Right atrium auricular region (tissue), 2 donors: ENCODE measurements around the gene GPRC5B. TPM values are rescaled to one million over a fixed set of nuclear protein-coding genes. Genes with fewer than 3 reads are reported as not detected.

ENCODE experiments used
- DNase-seq: peaks from one replicate; pipeline ENCODE4 v3.0.0-alpha.2; 2019; ENCODE audit warnings: low spot score
- H3K27ac ChIP-seq, 2 donors: fragments of 200-600 bp; sonication (generic); 1 replicate in 1 of 2; 2 replicates in 1 of 2; pipeline ENCODE4 v1.5.1; 2016 to 2019
- H3K27me3 ChIP-seq, 2 donors: fragments of 200-600 bp; sonication (generic); one replicate each; pipeline versions ENCODE4 v1.5.1 to v1.6.0; 2017 to 2019
- H3K36me3 ChIP-seq: fragments of 200-600 bp; sonication (generic); one replicate; pipeline ENCODE4 v1.5.1; 2016
- H3K4me1 ChIP-seq, 2 donors: fragments of 200-600 bp; sonication (generic); one replicate each; pipeline versions ENCODE4 v1.5.1 to v1.6.0; 2017 to 2019
- H3K4me3 ChIP-seq, 2 donors: fragments of 200-600 bp; sonication (generic); 1 replicate in 1 of 2; 2 replicates in 1 of 2; pipeline ENCODE4 v1.5.1; 2017 to 2019; ENCODE audit warnings: mild to moderate bottlenecking in 1 of 2, moderate library complexity in 1 of 2
- H3K9me3 ChIP-seq, 2 donors: fragments of 200-600 bp; sonication (generic); one replicate each; pipeline ENCODE4 v1.5.1; 2019
- total RNA-seq, 2 donors: library from RNA; depleted of rRNA; stranded (reverse); fragments of >200 nt; gene quantifications; one replicate each; pipeline ENCODE4 v1.1.0, GENCODE V29; 2016
- TF ChIP-seq, protein P1 (sequence below), 2 donors: fragments of 200-600 bp; sonication (generic); IDR thresholded peaks; one replicate each; pipeline ENCODE4 v1.5.1; 2019; ENCODE audit warnings: antibody characterized with exemption in 2 of 2

GPRC5B gene
- total RNA-seq, 2 donors from 2014 or later: 39.4 to 40.0 TPM

DNA sequence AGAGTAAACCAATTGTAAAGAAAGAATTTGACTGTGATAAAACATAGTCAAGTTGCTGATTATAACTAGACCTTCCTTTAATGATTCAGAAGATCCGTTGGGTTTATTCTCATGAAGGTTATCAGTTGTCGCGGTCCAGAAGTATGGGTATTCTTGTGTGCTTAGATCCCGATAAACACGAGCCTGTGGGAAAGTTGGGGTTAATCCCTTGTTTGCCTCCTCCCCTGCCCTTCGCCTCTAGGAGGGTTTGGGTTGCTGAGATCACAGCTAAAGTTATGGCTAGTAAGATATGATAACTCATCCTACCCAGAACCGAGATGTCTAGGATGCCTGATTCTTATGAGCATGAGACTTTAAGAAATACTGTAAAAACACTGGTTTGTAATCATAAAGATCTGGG, 66.8 kb downstream of the GPRC5B start:
- no peak overlapping the region for H3K4me3 ChIP-seq
- TF ChIP-seq, protein P1, sequence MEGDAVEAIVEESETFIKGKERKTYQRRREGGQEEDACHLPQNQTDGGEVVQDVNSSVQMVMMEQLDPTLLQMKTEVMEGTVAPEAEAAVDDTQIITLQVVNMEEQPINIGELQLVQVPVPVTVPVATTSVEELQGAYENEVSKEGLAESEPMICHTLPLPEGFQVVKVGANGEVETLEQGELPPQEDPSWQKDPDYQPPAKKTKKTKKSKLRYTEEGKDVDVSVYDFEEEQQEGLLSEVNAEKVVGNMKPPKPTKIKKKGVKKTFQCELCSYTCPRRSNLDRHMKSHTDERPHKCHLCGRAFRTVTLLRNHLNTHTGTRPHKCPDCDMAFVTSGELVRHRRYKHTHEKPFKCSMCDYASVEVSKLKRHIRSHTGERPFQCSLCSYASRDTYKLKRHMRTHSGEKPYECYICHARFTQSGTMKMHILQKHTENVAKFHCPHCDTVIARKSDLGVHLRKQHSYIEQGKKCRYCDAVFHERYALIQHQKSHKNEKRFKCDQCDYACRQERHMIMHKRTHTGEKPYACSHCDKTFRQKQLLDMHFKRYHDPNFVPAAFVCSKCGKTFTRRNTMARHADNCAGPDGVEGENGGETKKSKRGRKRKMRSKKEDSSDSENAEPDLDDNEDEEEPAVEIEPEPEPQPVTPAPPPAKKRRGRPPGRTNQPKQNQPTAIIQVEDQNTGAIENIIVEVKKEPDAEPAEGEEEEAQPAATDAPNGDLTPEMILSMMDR (IDR thresholded peaks at IDR 0.05): no peak
- no peak for DNase-seq

GRCh38 chr16:19817122-19817521, 67.5 kb downstream of the GPRC5B start:
- TF ChIP-seq, protein P1 (IDR thresholded peaks at IDR 0.05): no peak
- no peaks in the 10 kb centered on the region for H3K36me3 ChIP-seq
- DNase-seq: no peak
- no peak overlapping the region for H3K4me3 ChIP-seq
- peaks cover 0 to 4% of the 10 kb centered on the region in 2 donors for H3K9me3 ChIP-seq
- H3K27me3 ChIP-seq: no peaks in the 10 kb centered on the region
- H3K4me1 ChIP-seq: no peaks in the 10 kb centered on the region
- no peak overlapping the region for H3K27ac ChIP-seq

More for the DNA sequence above, 66.8 kb downstream of the GPRC5B start:
- Histone ChIP-seq H3K4me1 (no peaks in the 10 kb centered on the region), H3K9me3 (peaks cover 0 to 4% of the 10 kb centered on the region in 2 donors), H3K27ac (no peak overlapping the region), H3K36me3 (no peaks in the 10 kb centered on the region), H3K27me3 (no peaks in the 10 kb centered on the region)

DNA sequence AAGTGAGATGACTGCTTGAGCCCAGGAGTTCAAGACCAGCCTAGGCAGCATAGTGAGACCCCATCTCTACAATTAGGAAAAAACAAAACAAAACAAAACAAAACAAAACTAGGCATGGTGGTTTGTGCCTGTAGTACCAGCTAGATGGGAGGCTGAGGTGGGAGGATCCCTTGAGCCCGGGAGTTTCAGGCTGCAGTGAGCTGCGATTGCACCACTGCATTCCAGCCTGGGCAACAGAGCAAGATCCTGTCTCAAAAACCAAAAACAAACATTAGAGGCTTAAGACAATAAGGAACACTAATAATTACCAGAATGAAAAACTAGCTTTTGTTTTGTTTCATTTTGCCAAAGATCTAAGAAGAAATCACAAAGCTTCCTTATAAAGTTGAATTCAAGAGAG, 69.2 kb downstream of the GPRC5B start:
- Histone ChIP-seq H3K4me1 (peaks cover 0 to 8% of the 10 kb centered on the region in 2 donors), H3K4me3 (no peak overlapping the region), H3K27ac (no peak overlapping the region), H3K36me3 (no peaks in the 10 kb centered on the region), H3K9me3 (peaks cover 0 to 4% of the 10 kb centered on the region in 2 donors), H3K27me3 (no peaks in the 10 kb centered on the region)
- no peak for DNase-seq
- TF ChIP-seq, protein P1 (IDR thresholded peaks at IDR 0.05): no peak

GRCh38 chr16:19812986-19813385, 71.7 kb downstream of the GPRC5B start:
- no peaks in the 10 kb centered on the region for H3K27me3 ChIP-seq
- H3K4me1 ChIP-seq: peaks cover 0 to 17% of the 10 kb centered on the region in 2 donors
- H3K27ac ChIP-seq: no peak overlapping the region
- TF ChIP-seq, protein P1 (IDR thresholded peaks at IDR 0.05): no peak
- H3K9me3 ChIP-seq: peaks cover 0 to 4% of the 10 kb centered on the region in 2 donors
- H3K36me3 ChIP-seq: no peaks in the 10 kb centered on the region
- no peak overlapping the region for H3K4me3 ChIP-seq
- DNase-seq: no peak

DNA sequence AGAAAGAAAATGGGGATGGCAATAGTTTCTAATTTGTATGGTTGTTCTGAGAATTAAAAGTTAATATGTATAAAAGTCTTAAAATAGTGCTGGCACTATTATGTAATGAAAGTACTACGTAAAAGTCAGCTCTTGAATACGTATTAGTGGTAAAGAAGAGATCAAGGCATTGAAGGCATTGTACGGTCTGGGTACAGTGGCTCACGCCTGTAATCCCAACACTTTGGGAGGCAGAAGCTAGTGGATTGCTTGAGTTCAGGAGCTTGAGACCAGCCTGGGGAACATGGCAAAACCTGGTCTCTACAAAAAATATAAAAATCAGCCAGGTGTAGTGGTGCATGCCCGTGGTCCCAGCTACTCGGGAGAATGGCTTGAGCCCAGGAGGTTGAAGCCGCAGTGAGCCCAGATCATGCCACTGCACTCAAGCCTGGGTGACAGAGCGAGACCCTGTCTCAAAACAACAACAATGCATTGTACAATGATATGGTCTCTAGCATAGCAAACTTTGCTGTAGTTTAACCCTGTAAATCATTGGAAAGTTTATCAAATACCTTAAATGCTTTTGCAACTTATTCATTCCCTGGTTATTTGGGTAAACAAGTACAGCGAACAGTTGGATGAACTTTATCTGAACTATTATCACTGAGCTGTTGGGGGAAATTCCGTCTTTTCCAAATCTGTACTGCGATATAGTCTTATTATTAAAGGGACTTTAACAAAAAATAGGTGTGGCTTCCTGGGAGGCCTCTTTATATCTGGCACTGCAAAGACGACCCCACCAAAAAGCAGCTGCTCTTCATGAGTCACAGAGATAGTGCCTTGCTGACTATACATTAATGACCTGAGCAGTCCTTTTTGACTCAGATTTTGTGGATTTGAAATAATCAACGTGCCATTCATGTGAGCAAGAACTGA, 73.6 kb downstream of the GPRC5B start:
- Histone ChIP-seq H3K9me3 (peaks cover 0 to 7% of the 10 kb centered on the region in 2 donors), H3K27ac (peak overlapping the region in 1 of 2 donors; percentile 12), H3K4me3 (no peak overlapping the region), H3K4me1 (peaks cover 0 to 22% of the 10 kb centered on the region in 2 donors), H3K27me3 (no peaks in the 10 kb centered on the region), H3K36me3 (no peaks in the 10 kb centered on the region)
- TF ChIP-seq, protein P1 (IDR thresholded peaks at IDR 0.05): no peak
- no peak for DNase-seq
